Body of pancreas (tissue), 4 donors: ENCODE data around the gene RARA.

ENCODE experiments used
- CTCF ChIP-seq, 7 experiments: fragments of 450-650 bp in 4 of 7; fragments of 200-600 bp in 3 of 7; sonication (generic) in 3 of 7; IDR thresholded peaks; one replicate each; pipeline ENCODE4 v1.5.1; 2016 to 2019; ENCODE audit warnings: antibody characterized with exemption in 7 of 7
- POLR2A ChIP-seq, 3 donors: fragments of 450-650 bp; IDR thresholded peaks; one replicate each; pipeline ENCODE4 v1.6.1; 2016; ENCODE audit warnings: antibody characterized with exemption in 3 of 3, mild to moderate bottlenecking in 2 of 3

- TF ChIP-seq CTCF (IDR thresholded peaks at IDR 0.05) = no peak
- TF ChIP-seq POLR2A (IDR thresholded peaks at IDR 0.05) = no peak
These were observed 2.6 kb upstream of the RARA start for GRCh38 chr17:40306395-40306794.
